SU-DHL-6 (cell line): Measurements from ENCODE around the gene USP54.

Experiments
- H2AFZ ChIP-seq: fragments of 200-600 bp; sonication (generic); 2 replicates; pipeline ENCODE4 v1.6.1; 2014; ENCODE audit warnings: low read depth, mild to moderate bottlenecking, moderate library complexity, mixed read lengths, antibody characterized with exemption, low read length; ENCODE audit not compliant: severe bottlenecking
- H3F3A ChIP-seq: fragments of 200-600 bp; shearing (Covaris generic); 2 replicates; pipeline ENCODE4 v1.6.0; 2016; ENCODE audit warnings: antibody characterized with exemption, mild to moderate bottlenecking; ENCODE audit not compliant: insufficient read depth
- H3K27ac ChIP-seq: fragments of 200-600 bp; sonication (generic); 2 replicates; pipeline ENCODE4 v1.5.1; 2016; ENCODE audit warnings: low read depth, mild to moderate bottlenecking, low read length, moderate library complexity, mixed read lengths
- H3K27me3 ChIP-seq: fragments of 200-600 bp; sonication (generic), shearing (Covaris generic); 2 replicates; pipeline ENCODE4 v1.6.0; 2014; ENCODE audit warnings: mild to moderate bottlenecking, low read length
- H3K36me3 ChIP-seq: fragments of 200-600 bp; sonication (generic); 2 replicates; pipeline ENCODE4 v1.6.1; 2014; ENCODE audit warnings: mild to moderate bottlenecking, low read length, mixed read lengths
- H3K4me2 ChIP-seq: fragments of 300-600, 200-600 bp; shearing (Covaris generic), sonication (generic); 2 replicates; pipeline ENCODE4 v1.6.0; 2014; ENCODE audit warnings: low read length, low read depth, mild to moderate bottlenecking; ENCODE audit not compliant: poor library complexity, severe bottlenecking
- H3K4me3 ChIP-seq: fragments of 200-600 bp; sonication (generic); 2 replicates; pipeline ENCODE4 v1.5.1; 2014; ENCODE audit warnings: antibody characterized with exemption, low read length, mild to moderate bottlenecking, mixed read lengths; ENCODE audit not compliant: insufficient read depth, poor library complexity, severe bottlenecking
- H3K79me2 ChIP-seq: fragments of 200-600 bp; sonication (generic); 2 replicates; pipeline ENCODE4 v1.6.1; 2014; ENCODE audit warnings: mild to moderate bottlenecking, low read length, moderate library complexity; ENCODE audit not compliant: insufficient read depth
- H3K9ac ChIP-seq: fragments of 200-600 bp; sonication (generic); 2 replicates; pipeline ENCODE4 v1.7.0; 2014; ENCODE audit warnings: mild to moderate bottlenecking, low read length
- H3K9me2 ChIP-seq: fragments of 200-600 bp; sonication (generic); replicated peaks from 2 replicates; pipeline ENCODE4 v1.6.1; 2014; ENCODE audit warnings: low read length; ENCODE audit not compliant: insufficient read depth
- H3K9me3 ChIP-seq: fragments of 200-600 bp; sonication (generic); 2 replicates; pipeline ENCODE4 v1.6.1; 2014; ENCODE audit warnings: low read length, mixed read lengths; ENCODE audit not compliant: insufficient read depth
- H4K20me1 ChIP-seq: fragments of 200-600 bp; sonication (generic); 2 replicates; pipeline ENCODE4 v1.6.1; 2014; ENCODE audit warnings: low read depth, mild to moderate bottlenecking, antibody characterized with exemption, low read length, moderate library complexity, mixed read lengths
- CTCF ChIP-seq: fragments of 200-600 bp; sonication (generic); IDR thresholded peaks from one replicate; pipeline ENCODE4 v1.5.1; 2017; ENCODE audit warnings: antibody characterized with exemption, mild to moderate bottlenecking, low read length, moderate library complexity; ENCODE audit not compliant: insufficient read depth, poor library complexity, severe bottlenecking
- EZH2phosphoT487 ChIP-seq: fragments of 200-600 bp; sonication (generic), shearing (Covaris generic); conservative IDR thresholded peaks from 2 replicates; pipeline ENCODE4 v1.6.1; 2018; ENCODE audit warnings: mild to moderate bottlenecking, antibody characterized with exemption, low read length, moderate library complexity, mixed read lengths

The USP54 gene

GRCh38 chr10:73545357-73545756 lies 45.8 kb downstream of the USP54 start:
- TF ChIP-seq EZH2phosphoT487 (no peak), CTCF (no peak)
- no peak overlapping the region for H3K4me2 ChIP-seq
- H2AFZ ChIP-seq, result no peak overlapping the region
- no peak overlapping the region for H3K9ac ChIP-seq
- H3K27ac ChIP-seq, result no peak overlapping the region
- H3K27me3 ChIP-seq, result no peaks in the 10 kb centered on the region
- H3K79me2 ChIP-seq, result no peaks in the 10 kb centered on the region
- no peaks in the 10 kb centered on the region for H3K9me2 ChIP-seq
- no peaks in the 10 kb centered on the region for H3K36me3 ChIP-seq
- H3K4me3 ChIP-seq, result no peak overlapping the region
- no peaks in the 10 kb centered on the region for H4K20me1 ChIP-seq
- H3K9me3 ChIP-seq, result no peaks in the 10 kb centered on the region
- no peaks in the 10 kb centered on the region for H3F3A ChIP-seq

- no peaks in the 10 kb centered on the region for H3K36me3 ChIP-seq
- no peaks in the 10 kb centered on the region for H3K79me2 ChIP-seq
- H3K9ac ChIP-seq, result no peak overlapping the region
- H3K4me3 ChIP-seq, result no peak overlapping the region
- H3K27me3 ChIP-seq, result no peaks in the 10 kb centered on the region
- TF ChIP-seq EZH2phosphoT487 (no peak), CTCF (no peak)
- no peak overlapping the region for H3K27ac ChIP-seq
- no peaks in the 10 kb centered on the region for H4K20me1 ChIP-seq
- no peaks in the 10 kb centered on the region for H3K9me2 ChIP-seq
- no peaks in the 10 kb centered on the region for H3F3A ChIP-seq
- H2AFZ ChIP-seq, result no peak overlapping the region
- H3K9me3 ChIP-seq, result no peaks in the 10 kb centered on the region
- no peak overlapping the region for H3K4me2 ChIP-seq
These were observed 53.4 kb downstream of the USP54 start for GRCh38 chr10:73537709-73538108.

- Histone ChIP-seq H3K9ac (no peak overlapping the region), H3K36me3 (no peaks in the 10 kb centered on the region), H2AFZ (no peak overlapping the region), H3K9me2 (no peaks in the 10 kb centered on the region), H3K9me3 (no peaks in the 10 kb centered on the region), H3F3A (no peaks in the 10 kb centered on the region), H3K4me2 (no peak overlapping the region), H3K4me3 (no peak overlapping the region), H4K20me1 (no peaks in the 10 kb centered on the region), H3K79me2 (no peaks in the 10 kb centered on the region), H3K27me3 (no peaks in the 10 kb centered on the region), H3K27ac (no peak overlapping the region)
- TF ChIP-seq EZH2phosphoT487 (no peak), CTCF (no peak)
These were observed 53.9 kb downstream of the USP54 start for GRCh38 chr10:73537288-73537687.

GRCh38 chr10:73534857-73535256 lies 56.3 kb downstream of the USP54 start:
- no peak overlapping the region for H2AFZ ChIP-seq
- H3K27me3 ChIP-seq, result no peaks in the 10 kb centered on the region
- no peak overlapping the region for H3K4me3 ChIP-seq
- H3K9me3 ChIP-seq, result no peaks in the 10 kb centered on the region
- no peaks in the 10 kb centered on the region for H3K36me3 ChIP-seq
- no peak for TF ChIP-seq EZH2phosphoT487
- no peak for TF ChIP-seq CTCF
- H3K27ac ChIP-seq, result no peak overlapping the region
- H4K20me1 ChIP-seq, result no peaks in the 10 kb centered on the region
- H3K79me2 ChIP-seq, result no peaks in the 10 kb centered on the region
- H3K9me2 ChIP-seq, result no peaks in the 10 kb centered on the region
- no peak overlapping the region for H3K9ac ChIP-seq
- no peak overlapping the region for H3K4me2 ChIP-seq
- H3F3A ChIP-seq, result no peaks in the 10 kb centered on the region
